ENCODE results near the gene ERBB4. TPM values are rescaled to one million over a fixed set of nuclear protein-coding genes. Genes with fewer than 3 reads are reported as not detected.

The ERBB4 gene
- total RNA-seq, 1 experiment from 2014 or later: 40.6 TPM

GRCh38 chr2:212088353-212088752 is 450.2 kb downstream of the ERBB4 start:
- no TSS peak for BruUV-seq (replicated peaks)
- Histone ChIP-seq H3K27ac (ENCODE audit: low read depth, low read length, poor library complexity, severe bottlenecking) (no peak overlapping the region), H3K4me3 (ENCODE audit: low read depth, low read length, poor library complexity, severe bottlenecking) (no peak overlapping the region), H3K36me3 (ENCODE audit: insufficient read depth, low read length, poor library complexity, severe bottlenecking) (no peaks in the 10 kb centered on the region), H3K4me1 (ENCODE audit: insufficient read depth, low read length, poor library complexity, severe bottlenecking) (no peaks in the 10 kb centered on the region), H3K9me3 (ENCODE audit: low read depth, low read length, poor library complexity, severe bottlenecking) (no peaks in the 10 kb centered on the region), H3K27me3 (replicated peaks; ENCODE audit: insufficient read depth, low read depth, low read length, poor library complexity) (no peaks in the 10 kb centered on the region)
- DNase-seq (ENCODE audit: low spot score): no peak
- ChIA-PET CTCF (no interaction called here), POLR2A (ENCODE audit: low non-redundant PET) (no interaction called here)
- TF ChIP-seq EZH2 (IDR thresholded peaks at IDR 0.05; ENCODE audit: borderline replicate concordance, low read depth, low read length, poor library complexity, severe bottlenecking): no peak
- TF ChIP-seq CTCF (conservative IDR thresholded peaks at IDR 0.05; ENCODE audit: low read depth, low read length): no peak
- intact Hi-C loops (cut with micrococcal nuclease; ENCODE audit: unreplicated experiment): no loop called here

GRCh38 chr2:212083492-212083891 is 455.1 kb downstream of the ERBB4 start:
- no peaks in the 10 kb centered on the region for H3K9me3 ChIP-seq (ENCODE audit: low read depth, low read length, poor library complexity, severe bottlenecking)
- H3K27me3 ChIP-seq (replicated peaks; ENCODE audit: insufficient read depth, low read depth, low read length, poor library complexity): no peaks in the 10 kb centered on the region
- DNase-seq (ENCODE audit: low spot score): no peak
- ChIA-PET CTCF (no interaction called here), POLR2A (ENCODE audit: low non-redundant PET) (no interaction called here)
- no peak for TF ChIP-seq EZH2 (IDR thresholded peaks at IDR 0.05; ENCODE audit: borderline replicate concordance, low read depth, low read length, poor library complexity, severe bottlenecking)
- TF ChIP-seq CTCF (conservative IDR thresholded peaks at IDR 0.05; ENCODE audit: low read depth, low read length): no peak
- no peak overlapping the region for H3K27ac ChIP-seq (ENCODE audit: low read depth, low read length, poor library complexity, severe bottlenecking)
- no TSS peak for BruUV-seq (replicated peaks)
- H3K4me1 ChIP-seq (ENCODE audit: insufficient read depth, low read length, poor library complexity, severe bottlenecking): no peaks in the 10 kb centered on the region
- no peak overlapping the region for H3K4me3 ChIP-seq (ENCODE audit: low read depth, low read length, poor library complexity, severe bottlenecking)
- no peaks in the 10 kb centered on the region for H3K36me3 ChIP-seq (ENCODE audit: insufficient read depth, low read length, poor library complexity, severe bottlenecking)
- intact Hi-C loops (cut with micrococcal nuclease; ENCODE audit: unreplicated experiment): no loop called here

- Histone ChIP-seq H3K9me3 (ENCODE audit: low read depth, low read length, poor library complexity, severe bottlenecking) (no peaks in the 10 kb centered on the region), H3K36me3 (ENCODE audit: insufficient read depth, low read length, poor library complexity, severe bottlenecking) (no peaks in the 10 kb centered on the region), H3K27me3 (replicated peaks; ENCODE audit: insufficient read depth, low read depth, low read length, poor library complexity) (no peaks in the 10 kb centered on the region), H3K4me1 (ENCODE audit: insufficient read depth, low read length, poor library complexity, severe bottlenecking) (no peaks in the 10 kb centered on the region), H3K27ac (ENCODE audit: low read depth, low read length, poor library complexity, severe bottlenecking) (no peak overlapping the region), H3K4me3 (ENCODE audit: low read depth, low read length, poor library complexity, severe bottlenecking) (no peak overlapping the region)
- POLR2A ChIA-PET (ENCODE audit: low non-redundant PET): no interaction called here
- CTCF ChIA-PET: no interaction called here
- no peak for TF ChIP-seq CTCF (conservative IDR thresholded peaks at IDR 0.05; ENCODE audit: low read depth, low read length)
- no peak for TF ChIP-seq EZH2 (IDR thresholded peaks at IDR 0.05; ENCODE audit: borderline replicate concordance, low read depth, low read length, poor library complexity, severe bottlenecking)
- no peak for DNase-seq (ENCODE audit: low spot score)
- BruUV-seq (replicated peaks): no TSS peak
- intact Hi-C loops (cut with micrococcal nuclease; ENCODE audit: unreplicated experiment): no loop called here
Measured at GRCh38 chr2:212078103-212078502, 460.5 kb downstream of the ERBB4 start.
